ENCODE results near the gene TRPV3.
"Not testable (repeated sequence)": the region's sequence is repeated elsewhere in the genome, so short reads cannot be mapped to it uniquely, and the experiment has no call there.

Gene TRPV3

GRCh38 chr17:3524024-3524423 is 33.6 kb downstream of the TRPV3 start:
- no peak for DNase-seq (ENCODE audit: low spot score)

- DNase-seq (ENCODE audit: low spot score), result not testable (repeated sequence)
Measured at GRCh38 chr17:3519472-3519871, 38.1 kb downstream of the TRPV3 start.

GRCh38 chr17:3514873-3515272 is 42.7 kb downstream of the TRPV3 start:
- DNase-seq (ENCODE audit: low spot score), result no peak

- DNase-seq (ENCODE audit: low spot score), result not testable (repeated sequence)
Measured at GRCh38 chr17:3514167-3514566, 43.4 kb downstream of the TRPV3 start.

GRCh38 chr17:3513305-3514035 is 44.1 kb downstream of the TRPV3 start:
- DNase-seq (ENCODE audit: low spot score), result no peak

DNA sequence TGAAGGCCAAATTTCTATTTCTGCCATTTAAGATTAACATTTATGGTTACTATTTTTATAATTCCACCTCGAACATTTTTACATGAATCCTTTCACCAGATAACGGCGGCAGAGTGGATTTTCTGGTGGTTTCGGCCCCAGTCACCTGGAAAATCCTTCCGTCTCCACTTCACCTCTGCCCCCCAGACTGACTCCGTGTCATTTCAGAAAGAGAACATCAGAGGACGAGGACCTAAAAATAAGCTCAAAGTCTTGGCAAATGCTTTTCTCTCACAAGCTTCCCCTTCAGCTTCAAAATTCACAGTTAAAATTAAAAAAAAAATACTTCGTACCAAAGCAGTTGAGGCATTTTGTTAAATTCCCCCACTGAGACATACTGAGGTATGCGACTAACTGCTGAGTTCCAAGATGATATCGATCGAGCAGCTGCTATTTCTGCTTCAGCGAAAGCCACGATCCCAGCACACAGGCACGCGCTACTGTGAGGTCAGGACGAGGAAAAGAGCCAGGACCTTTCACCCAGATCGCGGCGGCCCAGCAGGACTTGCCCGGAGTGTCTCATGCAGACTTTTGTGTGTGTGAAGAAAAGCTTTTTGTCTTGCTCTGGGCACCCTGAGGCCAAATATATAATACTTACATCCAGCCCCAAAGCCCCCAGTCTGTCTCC is 45.0 kb downstream of the TRPV3 start:
- DNase-seq (ENCODE audit: low spot score), result no peak

DNA sequence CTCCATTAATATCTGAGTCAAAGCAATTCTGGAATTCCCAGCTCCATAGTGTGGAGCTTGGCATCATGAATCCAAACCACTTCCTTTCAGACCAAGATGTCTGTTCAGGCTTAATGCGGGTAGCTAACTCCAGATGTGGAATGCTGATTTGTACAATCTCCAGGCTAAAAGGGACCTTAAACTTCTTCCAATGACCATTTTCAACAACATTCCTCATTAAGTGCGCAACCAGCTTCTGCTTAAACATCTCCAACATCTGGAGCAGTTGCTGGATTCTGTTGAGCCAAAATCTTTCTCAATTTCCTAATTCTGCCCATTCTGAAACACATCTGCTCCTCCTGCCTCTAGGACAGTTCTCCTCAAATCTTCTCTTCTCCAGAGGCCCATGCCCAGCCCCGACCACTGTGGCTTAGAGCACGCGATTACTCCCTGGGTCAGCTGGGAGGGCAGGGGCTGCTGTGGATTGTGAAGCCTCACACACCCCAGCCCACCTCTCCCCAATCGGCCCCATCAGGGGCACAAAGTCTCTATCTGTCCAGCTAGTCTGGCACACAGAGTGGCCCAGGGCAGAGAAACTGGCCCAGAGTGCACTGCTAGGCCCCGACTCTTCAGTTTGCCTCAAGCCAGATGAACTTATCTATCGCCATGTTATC is 45.6 kb downstream of the TRPV3 start:
- DNase-seq (ENCODE audit: low spot score), result no peak

DNA sequence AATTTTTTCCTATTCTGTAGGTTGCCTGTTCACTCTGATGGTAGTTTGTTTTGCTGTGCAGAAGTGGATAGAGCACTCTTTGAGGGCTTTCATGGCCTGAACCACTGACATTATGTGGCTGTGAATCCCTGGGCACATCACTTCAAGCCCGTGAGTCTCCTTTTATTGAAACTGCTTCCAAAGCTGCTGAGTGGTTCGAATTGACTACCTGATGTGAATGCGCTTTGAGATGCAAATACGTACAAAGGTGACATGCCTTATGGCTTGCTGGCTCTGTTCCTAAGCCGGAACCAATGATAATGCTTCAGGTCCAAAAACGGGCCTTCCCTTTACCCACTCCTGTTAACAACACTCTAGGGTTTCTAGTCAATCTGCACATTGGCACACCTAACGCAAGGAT is 47.5 kb downstream of the TRPV3 start:
- DNase-seq (ENCODE audit: low spot score), result no peak

DNA sequence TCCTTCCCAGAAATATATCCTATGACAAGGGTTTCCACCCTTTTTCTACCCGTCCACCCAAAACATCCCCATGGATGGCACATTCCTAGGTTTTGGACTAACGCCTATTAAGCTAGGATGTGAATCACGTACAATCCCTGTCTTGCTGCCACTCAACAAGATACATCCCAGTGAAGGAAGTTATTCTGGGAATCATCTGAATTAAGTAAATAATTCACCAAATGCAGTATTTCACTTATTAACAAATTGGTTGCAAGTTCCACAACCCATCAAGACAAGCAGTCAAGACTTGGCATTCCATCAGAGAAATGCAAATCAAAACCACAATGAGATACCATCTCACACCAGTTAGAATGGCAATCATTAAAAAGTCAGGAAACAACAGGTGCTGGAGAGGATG is 49.7 kb downstream of the TRPV3 start:
- DNase-seq (ENCODE audit: low spot score), result no peak

GRCh38 chr17:3507071-3507470 is 50.5 kb downstream of the TRPV3 start:
- DNase-seq (ENCODE audit: low spot score), result no peak

DNA sequence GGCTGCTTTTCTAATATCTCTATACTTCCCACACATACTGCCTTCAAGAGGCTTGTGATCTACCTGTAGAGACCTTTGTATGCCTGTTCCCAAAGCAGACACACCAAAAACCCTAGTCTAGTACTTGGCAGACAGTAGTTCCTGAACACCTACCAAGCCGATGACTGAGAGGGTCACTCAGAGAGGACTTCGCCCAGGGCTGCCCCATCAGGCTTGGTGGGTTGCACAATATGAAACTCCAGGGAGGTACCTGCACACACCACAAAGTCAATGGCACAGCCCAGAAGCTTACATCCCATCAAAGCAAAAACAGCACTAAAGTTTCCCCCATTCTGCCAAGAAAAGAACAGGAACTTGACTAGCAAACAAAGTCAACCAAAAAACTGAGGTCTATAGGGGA is 51.6 kb downstream of the TRPV3 start:
- no peak for DNase-seq (ENCODE audit: low spot score)

DNA sequence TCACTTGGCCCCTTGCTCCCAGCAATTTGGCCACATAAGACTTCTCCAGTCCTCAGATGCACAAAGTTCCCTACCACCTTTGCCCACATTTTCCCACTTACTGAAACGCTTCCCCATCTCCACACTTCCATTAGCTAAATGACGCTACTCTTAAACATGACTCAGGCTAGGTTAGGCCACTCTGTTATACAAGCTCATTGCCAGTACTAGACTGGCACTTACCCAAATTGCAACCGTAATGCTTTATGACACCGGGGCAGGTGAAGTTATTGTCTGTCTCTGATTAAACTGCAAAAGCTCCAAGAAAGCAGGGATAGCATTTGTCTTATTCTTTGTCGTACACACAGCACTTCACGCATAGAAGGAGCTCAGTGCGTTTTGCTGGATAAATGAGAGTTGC is 52.6 kb downstream of the TRPV3 start:
- DNase-seq (ENCODE audit: low spot score), result no peak

GRCh38 chr17:3503285-3503684 is 54.3 kb downstream of the TRPV3 start:
- no peak for DNase-seq (ENCODE audit: low spot score)

GRCh38 chr17:3502466-3502865 is 55.1 kb downstream of the TRPV3 start:
- no peak for DNase-seq (ENCODE audit: low spot score)

- DNase-seq (ENCODE audit: low spot score), result no peak
Measured at GRCh38 chr17:3501344-3501743, 56.3 kb downstream of the TRPV3 start.

- no peak for DNase-seq (ENCODE audit: low spot score)
Measured at GRCh38 chr17:3497101-3497500, 60.5 kb downstream of the TRPV3 start.

DNA sequence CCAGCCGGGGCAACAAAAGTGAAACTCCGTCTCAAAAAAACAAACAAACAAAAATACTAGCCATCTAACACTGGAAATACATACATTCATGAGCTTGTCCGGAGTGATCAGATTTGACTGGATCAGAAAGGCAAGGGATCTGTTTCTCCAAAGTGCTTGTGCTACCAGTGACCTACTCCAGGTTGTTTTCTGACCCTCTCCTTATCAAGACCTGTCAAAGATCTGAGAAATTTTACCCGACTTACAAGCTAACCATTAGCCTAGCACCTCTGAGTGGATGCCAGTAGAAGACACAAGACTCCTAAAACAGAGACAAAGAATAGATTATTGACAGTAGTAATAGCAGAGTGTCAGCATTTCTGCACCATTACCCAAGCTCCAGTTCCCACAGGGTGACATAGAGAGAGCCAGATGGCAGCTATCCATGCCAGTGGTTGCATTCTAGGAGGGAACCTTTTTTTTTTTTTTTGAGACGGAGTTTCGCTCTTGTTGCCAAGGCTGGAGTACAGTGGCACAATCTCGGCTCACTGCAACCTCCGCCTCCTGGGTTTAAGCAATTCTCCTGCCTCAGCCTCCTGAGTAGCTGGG is 72.0 kb downstream of the TRPV3 start:
- DNase-seq (ENCODE audit: low spot score), result no peak

DNA sequence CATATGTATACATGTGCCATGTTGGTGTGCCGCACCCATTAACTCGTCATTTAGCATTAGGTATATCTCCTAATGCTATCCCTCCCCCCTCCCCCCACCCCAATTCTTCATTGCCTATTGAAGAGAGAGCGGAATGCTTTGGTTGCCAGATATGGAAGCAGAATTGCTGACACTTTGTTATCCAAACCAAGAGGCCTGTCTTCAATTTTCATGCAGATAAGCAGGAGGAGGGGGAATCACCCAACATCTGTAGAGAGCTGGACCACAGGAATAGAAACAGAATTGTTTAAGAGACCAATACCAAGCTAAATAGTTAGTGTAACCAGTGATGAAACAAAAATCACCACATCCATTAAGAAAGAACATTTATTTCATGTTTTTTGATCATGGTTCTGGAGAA is 74.8 kb downstream of the TRPV3 start:
- DNase-seq (ENCODE audit: low spot score), result no peak

DNA sequence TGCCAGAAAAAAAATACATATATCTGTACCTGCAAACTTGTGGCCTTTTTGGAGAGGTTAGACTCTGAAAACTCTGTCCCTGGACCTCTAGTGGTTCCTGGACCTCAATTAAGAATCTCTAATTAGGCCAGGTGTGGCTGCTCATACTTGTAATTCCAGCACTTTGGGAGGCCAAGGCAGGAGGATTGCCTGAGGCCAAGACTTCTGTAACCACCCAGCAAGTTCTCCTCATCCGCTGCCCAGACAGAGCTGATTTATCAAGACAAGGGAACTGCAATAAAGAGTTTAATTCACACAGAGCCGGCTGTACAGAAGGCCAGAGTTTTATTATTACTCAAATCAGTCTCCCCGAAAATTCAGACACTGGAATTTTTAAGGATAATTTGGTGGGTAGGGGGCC is 77.6 kb downstream of the TRPV3 start:
- no peak for DNase-seq (ENCODE audit: low spot score)

GRCh38 chr17:3475812-3476610 is 81.6 kb downstream of the TRPV3 start, which contains the start of gene ASPA:
ASPA (plus strand) TSS chr17:3475997; CDS start chr17:3476160, 163 bp downstream.
- DNase-seq (ENCODE audit: low spot score), result no peak

DNA sequence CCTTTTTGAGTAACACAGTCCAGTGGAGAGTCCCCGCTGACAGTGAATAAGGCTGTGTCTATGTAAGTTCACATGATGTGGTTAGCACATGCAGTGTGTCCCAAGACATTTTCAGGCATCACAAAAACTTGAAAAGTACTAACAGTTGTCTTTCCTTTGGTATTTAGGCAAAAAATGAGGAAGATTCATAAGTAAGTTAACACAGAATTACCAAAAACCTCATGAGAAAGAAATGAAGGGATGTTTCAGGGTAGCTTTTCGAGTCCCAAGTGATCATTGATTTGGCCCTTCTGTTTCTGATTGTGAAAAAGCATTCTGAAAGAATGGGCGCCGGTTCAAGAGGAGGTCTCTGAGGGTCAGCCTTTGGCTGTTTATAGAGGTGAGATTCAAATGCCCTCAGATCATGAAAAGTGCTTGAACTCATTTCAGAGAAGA is 82.3 kb downstream of the TRPV3 start:
- DNase-seq (ENCODE audit: low spot score), result no peak

DNA sequence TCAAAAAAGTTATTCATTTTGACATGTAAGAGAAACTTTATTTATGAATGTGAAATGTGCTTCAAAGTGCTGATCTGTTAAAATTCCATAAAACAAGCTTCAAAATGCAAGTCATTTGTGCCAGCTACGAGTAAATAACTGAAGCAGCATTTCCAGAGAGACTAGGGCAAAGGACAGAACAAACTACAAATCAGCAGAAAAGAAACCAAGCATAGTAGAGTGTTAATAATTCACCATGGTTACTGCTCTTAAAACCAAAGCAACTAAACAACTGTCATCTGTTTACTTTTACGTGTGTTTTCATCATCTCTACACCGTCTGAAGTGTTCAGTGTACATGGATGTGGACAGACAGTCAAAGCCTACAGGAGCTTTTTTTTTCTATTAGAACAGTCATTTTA is 83.4 kb downstream of the TRPV3 start:
- no peak for DNase-seq (ENCODE audit: low spot score)
